ENCODE results near the gene ZNF487. TPM values are rescaled to one million over a fixed set of nuclear protein-coding genes. Genes with fewer than 3 reads are reported as not detected.

Gene ZNF487
- total and polyA plus RNA-seq, 2 of the 13 experiments (the other 11 are each of a cell fraction or from before 2014, with no cell fraction given) = 7.4 to 8.8 TPM

DNA sequence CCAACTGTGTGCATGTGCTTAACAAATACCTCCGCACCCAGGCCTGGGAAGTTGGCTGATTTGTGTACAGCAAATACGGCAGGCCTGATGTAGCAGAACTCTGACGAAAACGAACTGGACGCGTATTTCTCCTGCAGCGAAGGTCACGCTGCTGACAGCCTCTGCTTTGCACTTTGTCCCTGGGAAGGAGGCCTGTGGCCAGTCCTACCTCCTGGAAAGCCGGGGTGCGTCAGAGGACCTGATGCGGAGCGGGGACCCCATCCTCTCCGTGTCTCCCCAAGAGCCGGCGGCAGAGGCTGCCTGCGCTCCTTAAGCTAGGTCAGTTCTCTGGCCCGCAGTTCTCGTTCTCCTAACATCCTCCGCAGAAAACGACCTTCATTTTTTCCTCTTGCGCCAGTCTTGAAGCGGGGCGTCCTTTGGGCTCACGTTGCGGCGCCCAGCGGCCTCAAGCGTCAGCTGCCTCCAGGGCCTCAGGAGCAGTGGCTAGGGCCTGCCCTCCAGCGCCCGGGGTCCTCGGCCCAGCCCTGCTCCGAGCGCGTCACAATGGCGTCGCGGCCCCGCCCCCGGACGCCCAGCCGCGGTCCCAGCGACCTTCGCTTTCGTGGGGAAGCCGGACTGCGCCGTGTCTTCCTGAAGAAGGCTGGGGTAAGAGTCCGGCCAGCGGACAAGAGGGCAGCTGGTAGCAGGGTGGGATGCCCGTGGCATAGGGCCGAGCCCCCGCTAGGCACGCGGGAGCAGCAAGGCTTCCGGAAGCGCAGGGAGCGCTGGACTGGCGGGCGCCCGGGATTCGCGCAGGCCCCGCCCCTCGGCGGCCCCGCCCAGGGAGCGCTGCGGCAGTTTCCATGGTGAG, at the start of gene ZNF487 (continued):
- TF ChIP-seq GLMP (CRISPR knock-in tag; IDR thresholded peaks at IDR 0.05; ENCODE audit: borderline replicate concordance) (peak; percentile 47; the same call in 1 of the 2 replicates), ZFYVE20 (CRISPR knock-in tag; IDR thresholded peaks at IDR 0.05; ENCODE audit: borderline replicate concordance, low read depth) (0 out of 2 replicates have a peak, but pooled peaks have one; percentile 22), TSC22D2 (CRISPR knock-in tag; IDR thresholded peaks at IDR 0.05; ENCODE audit: borderline replicate concordance) (no peak), ZNF569 (CRISPR knock-in tag; IDR thresholded peaks at IDR 0.05; ENCODE audit: borderline replicate concordance) (no peak), ZBTB21 (CRISPR knock-in tag; IDR thresholded peaks at IDR 0.05) (no peak; the same call in 1 of the 2 replicates), FOXA1 (IDR thresholded peaks at IDR 0.05) (no peak), FOXA1 (CRISPR knock-in tag; IDR thresholded peaks at IDR 0.05) (peak; percentile 73; the same call in 1 of the 2 replicates), ZNF451 (CRISPR knock-in tag; IDR thresholded peaks at IDR 0.05) (0 out of 2 replicates have a peak, but pooled peaks have one; percentile 50), ZNF343 (CRISPR knock-in tag; IDR thresholded peaks at IDR 0.05) (no peak; the same call in 1 of the 2 replicates), ZNF619 (CRISPR knock-in tag; IDR thresholded peaks at IDR 0.05) (no peak), PHF20 (CRISPR knock-in tag; IDR thresholded peaks at IDR 0.05) (peak; percentile 63), ZNF766 (CRISPR knock-in tag; IDR thresholded peaks at IDR 0.05; ENCODE audit: borderline replicate concordance) (no peak; the same call in 1 of the 2 replicates), SP140L (CRISPR knock-in tag; IDR thresholded peaks at IDR 0.05; ENCODE audit: borderline replicate concordance) (no peak), ZNF430 (CRISPR knock-in tag; IDR thresholded peaks at IDR 0.05) (0 out of 2 replicates have a peak, but pooled peaks have one; percentile 69), ZNF235 (CRISPR knock-in tag; IDR thresholded peaks at IDR 0.05; ENCODE audit: borderline replicate concordance) (no peak), SSRP1 (CRISPR knock-in tag; IDR thresholded peaks at IDR 0.05) (0 out of 2 replicates have a peak, but pooled peaks have one; percentile 41), ZNF121 (CRISPR knock-in tag; IDR thresholded peaks at IDR 0.05) (peak; percentile 48), HMG20B (CRISPR knock-in tag; conservative IDR thresholded peaks at IDR 0.05) (no peak)
- TF ChIP-seq, protein P1, sequence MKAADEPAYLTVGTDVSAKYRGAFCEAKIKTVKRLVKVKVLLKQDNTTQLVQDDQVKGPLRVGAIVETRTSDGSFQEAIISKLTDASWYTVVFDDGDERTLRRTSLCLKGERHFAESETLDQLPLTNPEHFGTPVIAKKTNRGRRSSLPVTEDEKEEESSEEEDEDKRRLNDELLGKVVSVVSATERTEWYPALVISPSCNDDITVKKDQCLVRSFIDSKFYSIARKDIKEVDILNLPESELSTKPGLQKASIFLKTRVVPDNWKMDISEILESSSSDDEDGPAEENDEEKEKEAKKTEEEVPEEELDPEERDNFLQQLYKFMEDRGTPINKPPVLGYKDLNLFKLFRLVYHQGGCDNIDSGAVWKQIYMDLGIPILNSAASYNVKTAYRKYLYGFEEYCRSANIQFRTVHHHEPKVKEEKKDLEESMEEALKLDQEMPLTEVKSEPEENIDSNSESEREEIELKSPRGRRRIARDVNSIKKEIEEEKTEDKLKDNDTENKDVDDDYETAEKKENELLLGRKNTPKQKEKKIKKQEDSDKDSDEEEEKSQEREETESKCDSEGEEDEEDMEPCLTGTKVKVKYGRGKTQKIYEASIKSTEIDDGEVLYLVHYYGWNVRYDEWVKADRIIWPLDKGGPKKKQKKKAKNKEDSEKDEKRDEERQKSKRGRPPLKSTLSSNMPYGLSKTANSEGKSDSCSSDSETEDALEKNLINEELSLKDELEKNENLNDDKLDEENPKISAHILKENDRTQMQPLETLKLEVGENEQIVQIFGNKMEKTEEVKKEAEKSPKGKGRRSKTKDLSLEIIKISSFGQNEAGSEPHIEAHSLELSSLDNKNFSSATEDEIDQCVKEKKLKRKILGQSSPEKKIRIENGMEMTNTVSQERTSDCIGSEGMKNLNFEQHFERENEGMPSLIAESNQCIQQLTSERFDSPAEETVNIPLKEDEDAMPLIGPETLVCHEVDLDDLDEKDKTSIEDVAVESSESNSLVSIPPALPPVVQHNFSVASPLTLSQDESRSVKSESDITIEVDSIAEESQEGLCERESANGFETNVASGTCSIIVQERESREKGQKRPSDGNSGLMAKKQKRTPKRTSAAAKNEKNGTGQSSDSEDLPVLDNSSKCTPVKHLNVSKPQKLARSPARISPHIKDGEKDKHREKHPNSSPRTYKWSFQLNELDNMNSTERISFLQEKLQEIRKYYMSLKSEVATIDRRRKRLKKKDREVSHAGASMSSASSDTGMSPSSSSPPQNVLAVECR (CRISPR knock-in tag; IDR thresholded peaks at IDR 0.05; ENCODE audit: borderline replicate concordance) = peak; percentile 97; the same call in 1 of the 2 replicates
- TF ChIP-seq, protein P2, sequence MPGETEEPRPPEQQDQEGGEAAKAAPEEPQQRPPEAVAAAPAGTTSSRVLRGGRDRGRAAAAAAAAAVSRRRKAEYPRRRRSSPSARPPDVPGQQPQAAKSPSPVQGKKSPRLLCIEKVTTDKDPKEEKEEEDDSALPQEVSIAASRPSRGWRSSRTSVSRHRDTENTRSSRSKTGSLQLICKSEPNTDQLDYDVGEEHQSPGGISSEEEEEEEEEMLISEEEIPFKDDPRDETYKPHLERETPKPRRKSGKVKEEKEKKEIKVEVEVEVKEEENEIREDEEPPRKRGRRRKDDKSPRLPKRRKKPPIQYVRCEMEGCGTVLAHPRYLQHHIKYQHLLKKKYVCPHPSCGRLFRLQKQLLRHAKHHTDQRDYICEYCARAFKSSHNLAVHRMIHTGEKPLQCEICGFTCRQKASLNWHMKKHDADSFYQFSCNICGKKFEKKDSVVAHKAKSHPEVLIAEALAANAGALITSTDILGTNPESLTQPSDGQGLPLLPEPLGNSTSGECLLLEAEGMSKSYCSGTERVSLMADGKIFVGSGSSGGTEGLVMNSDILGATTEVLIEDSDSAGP (CRISPR knock-in tag; IDR thresholded peaks at IDR 0.05; ENCODE audit: borderline replicate concordance) = peak; percentile 94; the same call in 1 of the 2 replicates

Data from HepG2 (cell line).